ENCODE data around the gene PLEKHA6.
"Not testable (repeated sequence)": the region's sequence is repeated elsewhere in the genome, so short reads cannot be mapped to it uniquely, and the experiment has no call there.

Gene PLEKHA6

DNA sequence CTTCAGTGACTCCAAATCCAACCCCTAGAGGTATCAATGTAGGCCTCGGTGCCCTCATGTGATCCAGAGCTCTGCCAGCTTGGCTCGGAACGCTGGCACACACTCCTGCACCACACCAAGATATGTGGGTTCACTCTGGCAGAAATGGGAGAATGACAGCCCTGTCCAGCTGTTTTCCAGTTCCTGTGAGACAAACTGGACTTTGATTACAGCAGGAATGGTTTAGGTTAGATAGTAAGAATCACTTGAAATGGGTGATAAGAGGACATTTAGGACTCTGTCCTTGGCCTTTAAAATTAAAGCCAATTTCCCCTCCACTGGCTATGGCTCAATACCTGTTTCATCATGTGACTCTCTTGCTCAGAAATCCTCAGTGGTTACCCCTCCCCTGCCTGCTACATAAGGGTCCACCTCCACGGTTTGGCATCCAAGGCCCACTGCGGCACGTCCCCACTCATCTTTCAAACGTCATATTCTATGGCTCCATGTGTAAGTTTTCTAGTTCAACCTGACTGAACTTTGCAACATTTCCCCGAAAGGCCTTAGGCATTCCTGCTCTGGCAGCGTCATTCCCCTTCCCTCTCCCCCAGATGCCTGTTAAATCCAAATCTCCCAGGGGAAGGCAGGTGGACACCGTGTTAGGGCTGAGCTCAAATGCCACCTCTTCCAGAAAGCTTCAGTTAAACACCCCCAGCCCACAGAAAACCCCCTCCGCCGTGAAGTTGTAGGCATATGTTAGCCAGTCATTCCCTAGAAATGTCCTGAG lies 44.7 kb downstream of the PLEKHA6 start:
- DNase-seq (ENCODE audit: low spot score): no peak

GRCh38 chr1:204314171-204314892 lies 45.4 kb downstream of the PLEKHA6 start:
- DNase-seq (ENCODE audit: low spot score): no peak

DNA sequence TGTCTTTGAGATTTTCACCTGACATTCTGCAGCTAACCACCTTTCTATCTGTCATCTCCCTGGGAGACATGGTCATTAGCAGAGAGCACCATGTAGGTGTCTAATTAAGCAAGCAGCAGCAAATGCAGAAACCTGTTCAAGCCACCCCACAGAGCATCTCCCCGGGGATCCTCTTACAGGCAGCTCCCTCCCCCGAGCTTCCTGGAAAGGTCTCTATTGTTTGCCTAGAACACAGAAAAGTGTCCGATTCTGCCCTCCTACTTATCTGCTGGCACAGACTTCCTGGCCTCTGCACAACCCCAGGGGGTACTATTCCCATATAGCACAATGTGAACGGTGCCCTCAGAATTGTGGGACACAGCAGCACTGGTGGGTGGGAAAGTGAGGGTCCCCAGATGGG lies 46.1 kb downstream of the PLEKHA6 start:
- no peak for DNase-seq (ENCODE audit: low spot score)

GRCh38 chr1:204310970-204311369 lies 48.8 kb downstream of the PLEKHA6 start:
- not testable (repeated sequence) for DNase-seq (ENCODE audit: low spot score)

GRCh38 chr1:204308023-204308628 lies 51.6 kb downstream of the PLEKHA6 start:
- DNase-seq (ENCODE audit: low spot score): no peak

DNA sequence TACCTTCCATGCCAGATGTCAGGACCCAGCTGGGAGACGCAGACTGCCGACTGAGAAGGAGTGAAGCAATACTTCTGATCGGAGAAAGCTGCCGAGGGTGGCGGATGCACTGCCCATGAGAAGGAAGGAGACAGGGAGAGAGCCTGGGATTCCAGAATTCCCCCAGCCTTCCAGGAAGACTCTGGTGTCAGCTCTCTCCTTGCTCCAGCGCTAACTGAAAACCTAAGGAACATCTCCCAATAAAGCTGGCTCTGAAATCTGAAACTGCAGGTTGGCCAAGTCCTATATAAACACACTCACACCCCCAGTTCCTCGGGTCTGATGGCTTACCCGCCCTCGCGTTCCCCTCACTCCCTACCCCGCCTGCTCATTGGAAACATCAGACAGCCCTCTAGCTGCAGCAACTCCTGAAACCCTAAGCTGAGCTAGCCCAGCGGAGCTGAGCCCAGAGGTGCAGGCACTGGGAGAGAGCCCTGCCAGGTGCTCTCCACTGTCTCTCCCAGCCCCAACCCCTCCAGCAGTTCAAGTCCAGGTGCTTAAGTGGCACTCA lies 52.3 kb downstream of the PLEKHA6 start:
- DNase-seq (ENCODE audit: low spot score): no peak

DNA sequence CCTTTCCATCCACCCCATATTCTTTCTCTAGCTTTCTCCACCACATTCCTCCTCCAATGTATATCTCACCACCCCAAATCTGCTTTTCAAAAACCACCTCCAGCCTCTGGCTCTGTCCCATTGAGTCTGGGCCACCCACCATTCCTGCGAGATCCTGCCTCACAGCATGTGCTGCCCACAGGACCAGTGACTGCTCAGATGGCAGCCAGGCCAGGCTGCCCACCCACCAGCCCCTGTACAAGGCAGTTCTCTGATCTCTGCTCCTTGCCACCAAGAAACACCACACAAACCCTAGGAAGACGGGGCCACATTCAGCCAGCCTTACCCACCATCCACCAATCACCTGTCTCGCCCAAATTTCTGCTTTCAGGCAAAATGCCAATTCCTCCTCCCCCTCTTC lies 53.7 kb downstream of the PLEKHA6 start:
- DNase-seq (ENCODE audit: low spot score): no peak

GRCh38 chr1:204304067-204304466 lies 55.7 kb downstream of the PLEKHA6 start:
- no peak for DNase-seq (ENCODE audit: low spot score)

- no peak for DNase-seq (ENCODE audit: low spot score)
These were observed 57.0 kb downstream of the PLEKHA6 start for GRCh38 chr1:204302769-204303168.

- DNase-seq (ENCODE audit: low spot score): no peak
These were observed 58.4 kb downstream of the PLEKHA6 start for GRCh38 chr1:204301171-204301957.

GRCh38 chr1:204299814-204300365 lies 59.8 kb downstream of the PLEKHA6 start:
- no peak for DNase-seq (ENCODE audit: low spot score)

GRCh38 chr1:204296431-204296988 lies 63.2 kb downstream of the PLEKHA6 start:
- no peak for DNase-seq (ENCODE audit: low spot score)

DNA sequence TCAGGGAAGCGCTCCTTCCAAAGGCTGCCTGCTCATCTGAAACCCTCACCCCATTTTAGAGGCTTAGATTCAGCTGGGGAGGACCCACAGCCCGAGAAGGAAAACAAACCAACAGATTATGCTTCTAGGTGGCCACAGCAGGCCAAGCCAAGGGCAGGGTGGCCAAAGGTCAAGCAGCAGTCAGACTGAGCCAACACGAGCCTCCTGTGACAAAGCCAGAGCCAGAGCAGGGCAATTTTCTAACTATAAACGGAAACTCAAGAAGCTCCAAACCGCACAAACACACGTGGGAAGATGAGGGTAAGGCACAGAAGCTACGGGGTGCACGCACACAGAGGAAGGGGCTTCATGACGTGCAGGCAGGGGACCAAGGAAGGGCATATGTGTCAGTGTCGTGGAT lies 64.1 kb downstream of the PLEKHA6 start:
- DNase-seq (ENCODE audit: low spot score): no peak

DNA sequence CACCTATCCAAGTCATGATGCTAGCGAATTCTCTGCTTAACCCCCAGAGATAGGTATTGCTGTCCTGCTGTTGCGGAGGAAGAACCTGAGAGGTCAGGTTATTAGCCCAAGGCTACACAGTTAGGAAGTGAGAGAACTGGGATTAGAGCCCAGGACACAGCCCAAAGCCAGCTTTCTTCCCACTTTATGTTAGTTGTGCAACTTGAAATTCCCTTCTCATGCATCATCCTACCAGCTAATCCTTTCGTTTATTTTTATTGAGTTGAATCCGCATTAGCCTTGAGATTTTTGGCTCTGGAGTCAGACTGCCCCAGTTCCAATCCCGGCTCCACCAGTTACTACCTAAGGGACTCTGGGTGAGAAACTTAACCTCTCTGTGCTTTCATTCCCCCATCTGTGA lies 65.4 kb downstream of the PLEKHA6 start:
- no peak for DNase-seq (ENCODE audit: low spot score)

DNA sequence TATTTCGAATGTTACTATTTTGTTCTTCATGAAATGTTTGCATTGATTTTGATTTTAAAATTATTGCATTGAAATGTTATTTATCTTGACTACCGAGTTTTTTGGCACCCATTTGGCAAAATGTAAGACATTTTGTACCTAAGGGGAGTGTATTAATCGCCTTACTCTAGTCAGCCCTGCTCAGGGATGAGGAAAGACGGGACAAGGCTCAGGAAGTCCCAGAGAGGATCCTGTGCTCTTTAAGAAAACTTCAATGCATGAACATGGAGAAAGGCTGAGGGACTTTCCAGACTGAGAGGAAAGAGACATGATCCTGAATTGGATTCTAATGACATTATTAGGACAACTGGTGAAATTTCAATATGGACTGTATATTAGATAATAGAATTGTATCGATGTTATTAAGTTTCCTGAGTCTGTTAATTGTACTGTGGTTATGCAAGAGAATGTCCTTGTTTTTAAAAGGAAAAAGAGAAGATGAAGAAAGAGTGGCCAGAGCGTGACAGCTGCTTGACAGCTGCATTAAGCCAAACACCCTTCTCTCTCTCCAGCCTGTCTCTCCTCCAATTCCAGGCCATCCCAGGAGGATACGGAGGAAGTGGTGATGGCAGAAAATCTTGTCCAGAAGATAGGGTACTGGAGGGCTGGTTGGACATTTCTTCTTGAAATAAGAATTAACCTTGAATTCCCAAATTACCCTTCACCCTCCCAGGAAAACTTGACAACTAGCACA lies 66.0 kb downstream of the PLEKHA6 start:
- no peak for DNase-seq (ENCODE audit: low spot score)

GRCh38 chr1:204292740-204293139 lies 67.0 kb downstream of the PLEKHA6 start:
- no peak for DNase-seq (ENCODE audit: low spot score)

GRCh38 chr1:204289280-204289679 lies 70.4 kb downstream of the PLEKHA6 start:
- no peak for DNase-seq (ENCODE audit: low spot score)

DNA sequence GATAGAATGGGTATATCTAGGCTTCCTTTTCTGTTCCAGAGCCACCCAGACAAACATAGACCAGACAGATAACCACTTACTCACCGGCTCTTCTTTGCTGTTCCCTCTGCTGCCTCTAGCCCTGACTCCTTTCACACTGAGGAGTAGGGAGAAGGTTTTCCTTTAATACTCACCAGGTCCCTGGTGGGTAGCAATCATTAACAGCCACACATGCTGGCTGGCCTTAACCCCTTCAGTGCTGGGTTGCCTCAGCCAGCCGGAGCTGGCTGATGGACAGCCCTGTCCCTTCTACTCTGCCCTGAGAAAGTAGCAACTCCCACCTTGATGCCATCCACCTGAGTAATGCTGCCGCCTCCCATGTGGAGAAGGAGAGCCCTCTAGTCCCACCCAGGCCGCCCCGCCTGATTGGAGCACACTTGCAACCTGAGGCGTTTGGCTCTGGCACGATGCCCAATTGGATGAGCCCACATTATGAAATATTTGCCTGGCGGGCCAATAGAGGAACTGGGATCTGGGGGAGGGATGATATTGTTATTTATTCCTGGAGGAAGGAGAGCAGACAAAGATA lies 71.6 kb downstream of the PLEKHA6 start:
- no peak for DNase-seq (ENCODE audit: low spot score)

DNA sequence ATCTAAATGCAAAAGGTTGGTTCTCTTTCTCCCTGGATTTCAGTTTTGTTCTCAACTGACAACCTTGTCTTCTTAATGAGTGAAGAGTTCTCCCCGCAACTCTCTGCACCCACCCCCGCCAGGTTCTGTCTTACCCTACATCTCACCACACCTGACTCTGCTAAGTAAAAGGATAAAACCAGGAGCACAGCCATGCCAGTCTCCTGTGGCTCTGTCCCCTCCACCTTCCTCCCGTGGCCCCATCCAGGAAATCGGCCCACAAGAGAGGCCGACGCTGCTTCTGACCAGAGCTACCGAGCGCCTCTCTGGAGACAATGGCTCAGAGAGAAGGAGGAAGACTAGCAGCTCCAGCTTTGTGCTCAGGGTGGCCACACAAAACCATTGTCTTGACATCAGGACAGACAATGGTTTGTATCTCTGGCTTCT lies 72.2 kb downstream of the PLEKHA6 start:
- DNase-seq (ENCODE audit: low spot score): no peak

DNA sequence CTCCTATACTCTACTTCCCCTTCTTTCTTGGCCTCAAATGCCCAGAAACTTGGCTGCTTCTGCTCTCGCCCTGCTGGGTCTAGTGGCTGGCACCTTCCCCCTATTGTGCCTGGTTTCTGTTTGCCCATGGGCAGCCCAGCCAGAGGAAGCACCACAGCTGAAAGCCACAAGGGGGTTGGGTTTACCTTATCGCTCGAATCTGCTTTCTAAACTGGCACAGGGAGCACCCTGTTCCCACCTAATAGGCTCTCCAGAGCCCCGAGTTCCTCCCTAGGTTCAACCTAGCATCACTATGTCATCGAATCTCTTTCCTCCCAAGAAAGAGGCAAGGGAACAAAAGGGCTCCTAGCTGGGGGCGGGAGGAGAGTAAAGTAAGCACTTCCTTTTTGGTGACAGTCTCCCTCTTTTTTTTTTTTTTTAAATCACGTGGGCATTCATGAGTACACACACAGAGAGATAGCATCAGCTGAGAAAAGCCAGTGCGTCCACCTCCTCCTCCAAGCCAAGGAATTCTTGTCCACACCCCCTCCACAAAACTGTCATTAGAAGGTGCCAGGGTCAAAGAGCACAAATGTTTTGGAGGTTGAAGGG lies 72.8 kb downstream of the PLEKHA6 start:
- DNase-seq (ENCODE audit: low spot score): no peak

All from left forelimb (tissue), 1 donor.